ENCODE data around the gene NCOA7. TPM values are rescaled to one million over a fixed set of nuclear protein-coding genes. Genes with fewer than 3 reads are reported as not detected.
"Not testable (repeated sequence)": the region's sequence is repeated elsewhere in the genome, so short reads cannot be mapped to it uniquely, and the experiment has no call there.

NCOA7 gene
- total and polyA plus RNA-seq, 11 donors: 3.8 to 23.1 (median 8.2) TPM

GRCh38 chr6:125899726-125900182 is 109.0 kb downstream of the NCOA7 start:
- no peak for DNase-seq
- H3K4me1 ChIP-seq: no peaks in the 10 kb centered on the region
- no peak for ATAC-seq
- 49 to 99% (median 75%) methylated on average over 2 of the region's 2 CpGs for WGBS, 4 donors
- H3K27me3 ChIP-seq: no peaks in the 10 kb centered on the region
- H3K9me3 ChIP-seq: peaks cover 0 to 3% (median 0%) of the 10 kb centered on the region in 12 donors
- no peak overlapping the region for H3K4me3 ChIP-seq
- TF ChIP-seq CTCF (IDR thresholded peaks at IDR 0.05) (no peak), POLR2A (IDR thresholded peaks at IDR 0.05) (no peak)
- no peak overlapping the region for H3K27ac ChIP-seq
- peaks cover 0 to 68% (median 32%) of the 10 kb centered on the region in 9 donors for H3K36me3 ChIP-seq
- intact Hi-C loops (cut with DNase I): no loop called here

DNA sequence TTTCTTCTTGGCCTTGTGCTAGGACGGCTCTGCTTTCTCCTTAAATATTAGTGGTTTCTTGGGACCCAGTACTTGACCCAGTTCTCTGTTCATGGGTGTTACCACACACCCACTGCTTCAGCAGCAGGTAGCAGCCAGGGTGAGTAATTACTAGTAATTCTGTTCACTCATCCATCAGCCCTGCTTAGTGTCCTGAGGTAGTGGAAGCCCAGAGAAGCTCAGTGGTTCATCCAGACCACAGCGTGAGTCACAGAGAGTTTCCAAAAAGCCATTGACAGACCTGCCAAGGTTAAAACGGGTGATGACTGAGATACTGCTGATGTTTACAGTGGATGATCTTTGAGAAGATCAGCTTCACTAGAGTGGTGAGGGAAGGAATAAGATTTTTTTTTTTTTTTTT is 114.1 kb downstream of the NCOA7 start:
- DNase-seq: no peak
- ATAC-seq: no peak

GRCh38 chr6:125906158-125906998 is 115.6 kb downstream of the NCOA7 start:
- WGBS, 4 donors: 72 to 80% (median 75%) methylated on average over 5 of the region's 5 CpGs
- no peak overlapping the region for H3K4me3 ChIP-seq
- peaks cover 0 to 46% (median 16%) of the 10 kb centered on the region in 9 donors for H3K36me3 ChIP-seq
- H3K27me3 ChIP-seq: no peaks in the 10 kb centered on the region
- no peak overlapping the region for H3K27ac ChIP-seq
- H3K4me1 ChIP-seq: peaks cover 0 to 15% (median 0%) of the 10 kb centered on the region in 12 donors
- peak in 2 of 4 donors; percentile 42 to 50 for ATAC-seq
- TF ChIP-seq POLR2A (IDR thresholded peaks at IDR 0.05) (no peak), CTCF (IDR thresholded peaks at IDR 0.05) (peak; percentile 37 to 80 (median 54))
- H3K9me3 ChIP-seq: peaks cover 0 to 3% (median 0%) of the 10 kb centered on the region in 12 donors
- intact Hi-C loops (cut with DNase I): loop anchor here in 1 of 10 donors (5.0 kb wide), 1 partner anchor 51 kb away; the partner anchor contains the start of gene HINT3
- DNase-seq: peak in 3 of 5 donors; percentile 23 to 33 (median 27)

More for the DNA sequence above, 114.1 kb downstream of the NCOA7 start:
- H3K27me3 ChIP-seq: no peaks in the 10 kb centered on the region
- peaks cover 0 to 4% (median 0%) of the 10 kb centered on the region in 12 donors for H3K4me1 ChIP-seq
- H3K4me3 ChIP-seq: no peak overlapping the region
- intact Hi-C loops (cut with DNase I): loop anchor here in 1 of 10 donors (5.0 kb wide), 1 partner anchor 52 kb away; the partner anchor contains the start of gene HINT3
- peaks cover 0 to 3% (median 0%) of the 10 kb centered on the region in 12 donors for H3K9me3 ChIP-seq
- peaks cover 0 to 56% (median 20%) of the 10 kb centered on the region in 9 donors for H3K36me3 ChIP-seq
- H3K27ac ChIP-seq: no peak overlapping the region
- 93 to 96% (median 95%) methylated on average over 3 of the region's 3 CpGs for WGBS, 4 donors
- no peak for TF ChIP-seq POLR2A (IDR thresholded peaks at IDR 0.05)
- no peak for TF ChIP-seq CTCF (IDR thresholded peaks at IDR 0.05)

DNA sequence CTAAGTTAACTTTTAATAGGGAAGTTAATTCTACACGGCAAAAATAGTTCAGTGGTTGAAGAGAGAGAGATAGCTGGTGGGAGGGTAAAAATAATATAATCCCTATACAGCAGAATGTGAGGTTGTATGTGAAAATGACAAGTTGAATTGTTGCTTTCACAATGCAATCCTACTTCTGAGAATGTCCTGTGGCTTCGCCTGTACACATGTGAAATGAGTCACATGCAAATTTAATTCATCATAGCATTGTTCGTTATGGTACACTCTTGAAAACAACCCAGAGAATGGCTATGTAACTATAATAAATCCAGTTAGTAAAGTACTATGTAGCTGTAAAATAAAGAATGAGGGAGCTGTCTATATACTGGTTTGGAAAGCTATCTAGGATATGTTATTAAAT is 119.8 kb downstream of the NCOA7 start:
- 82 to 89% (median 85%) methylated on average over 3 of the region's 3 CpGs for WGBS, 4 donors
- H3K4me1 ChIP-seq: peaks cover 0 to 15% (median 0%) of the 10 kb centered on the region in 12 donors
- DNase-seq (no peak), ATAC-seq (no peak)
- no peak overlapping the region for H3K4me3 ChIP-seq
- peaks cover 0 to 67% (median 29%) of the 10 kb centered on the region in 9 donors for H3K36me3 ChIP-seq
- H3K27me3 ChIP-seq: no peaks in the 10 kb centered on the region
- intact Hi-C loops (cut with DNase I): loop anchor here in 1 of 10 donors (10.0 kb wide), 1 partner anchor 46 kb away; no protein-coding TSS in a partner anchor
- H3K27ac ChIP-seq: no peak overlapping the region
- no peaks in the 10 kb centered on the region for H3K9me3 ChIP-seq
- TF ChIP-seq POLR2A (IDR thresholded peaks at IDR 0.05): no peak

- not testable (repeated sequence) for H3K4me3 ChIP-seq, H3K27me3 ChIP-seq, H3K27ac ChIP-seq, H3K9me3 ChIP-seq, DNase-seq, ATAC-seq
- WGBS, 4 donors: 89 to 96% (median 92%) methylated on average over 4 of the region's 4 CpGs
- Histone ChIP-seq H3K4me1 (peaks cover 0 to 15% (median 0%) of the 10 kb centered on the region in 12 donors), H3K36me3 (peaks cover 0 to 68% (median 30%) of the 10 kb centered on the region in 9 donors)
- intact Hi-C loops (cut with DNase I): loop anchor here in 1 of 10 donors (10.0 kb wide), 1 partner anchor 46 kb away; no protein-coding TSS in a partner anchor
These were observed 120.3 kb downstream of the NCOA7 start for GRCh38 chr6:125911051-125911451.

- intact Hi-C loops (cut with DNase I): loop anchor here in 1 of 10 donors (10.0 kb wide), 1 partner anchor 48 kb away; no protein-coding TSS in a partner anchor
- H3K4me1 ChIP-seq: peaks cover 0 to 15% (median 0%) of the 10 kb centered on the region in 12 donors
- not testable (repeated sequence) for ATAC-seq, H3K27me3 ChIP-seq, H3K27ac ChIP-seq, H3K4me3 ChIP-seq, DNase-seq, H3K9me3 ChIP-seq
- H3K36me3 ChIP-seq: peaks cover 0 to 78% (median 41%) of the 10 kb centered on the region in 9 donors
- 84 to 93% (median 90%) methylated on average over 2 of the region's 2 CpGs for WGBS, 4 donors
These were observed 121.7 kb downstream of the NCOA7 start for GRCh38 chr6:125912430-125912829.

All from heart left ventricle (tissue), 16 donors.